Stimulated activated CD8-positive, alpha-beta memory T cell treated with anti-CD3 and anti-CD28 coated beads, Interleukin-7, amount 100 ng/mL, for 24 hours (primary cell): ENCODE measurements around the gene CLASP1.
"Not testable (repeated sequence)": the region's sequence is repeated elsewhere in the genome, so short reads cannot be mapped to it uniquely, and the experiment has no call there.

Source experiments
- DNase-seq: peaks from one replicate; pipeline ENCODE4 v3.0.0-alpha.2; 2020; ENCODE audit warnings: low read depth

Gene CLASP1

DNA sequence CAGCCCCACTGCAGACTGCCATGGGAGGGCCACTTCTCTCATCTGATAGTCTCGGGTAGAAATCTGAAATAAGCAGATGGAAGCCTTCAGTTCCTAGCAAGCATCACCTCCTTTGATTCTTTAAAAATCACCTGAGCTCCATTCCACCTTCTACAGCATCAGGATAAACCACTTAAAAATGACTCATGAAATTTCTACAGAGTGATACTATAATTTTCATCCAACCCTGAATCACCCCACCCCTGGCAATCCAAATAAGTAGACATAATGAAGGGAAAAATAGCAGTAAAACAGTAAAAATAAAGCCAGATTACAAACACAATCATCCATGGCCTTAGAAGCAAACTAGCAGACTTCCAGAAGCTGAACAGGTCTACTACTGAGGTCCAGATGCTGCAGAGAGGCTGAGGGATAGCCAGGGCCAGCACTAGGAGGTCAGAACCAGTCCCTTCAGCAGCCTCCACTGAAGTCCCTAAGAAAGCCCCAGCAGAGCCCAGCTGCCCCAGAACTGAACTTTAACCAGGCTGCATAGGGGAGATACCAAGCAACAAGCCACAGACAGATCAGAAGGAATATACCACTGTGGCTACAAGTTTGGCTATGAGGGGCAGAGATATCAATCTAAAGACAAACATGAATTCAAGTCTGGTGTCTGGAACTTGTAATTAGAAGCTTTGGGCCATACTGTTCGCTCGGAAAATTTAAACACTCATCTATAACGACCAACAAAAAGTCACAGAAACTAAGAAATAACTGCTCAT, 173.3 kb downstream of the CLASP1 start:
- DNase-seq = no peak

DNA sequence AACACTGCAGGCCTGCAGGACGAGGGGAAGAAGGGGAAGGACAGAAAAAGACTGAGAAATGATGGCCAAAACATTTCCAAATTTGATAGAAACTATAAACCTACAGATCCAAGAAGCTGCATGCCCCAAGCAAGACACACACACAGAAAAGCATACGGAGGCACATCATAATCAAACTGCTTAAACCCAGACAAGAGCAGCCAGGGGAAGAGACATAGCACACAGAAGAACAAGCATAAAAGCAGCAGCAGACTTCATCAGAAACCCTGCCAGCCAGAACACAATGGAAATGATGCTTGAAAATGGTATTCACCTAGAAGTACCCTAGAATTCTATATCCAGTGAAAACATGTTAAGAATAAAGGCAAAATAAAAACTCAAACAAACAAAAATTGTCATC, 175.8 kb downstream of the CLASP1 start:
- no peak for DNase-seq

DNA sequence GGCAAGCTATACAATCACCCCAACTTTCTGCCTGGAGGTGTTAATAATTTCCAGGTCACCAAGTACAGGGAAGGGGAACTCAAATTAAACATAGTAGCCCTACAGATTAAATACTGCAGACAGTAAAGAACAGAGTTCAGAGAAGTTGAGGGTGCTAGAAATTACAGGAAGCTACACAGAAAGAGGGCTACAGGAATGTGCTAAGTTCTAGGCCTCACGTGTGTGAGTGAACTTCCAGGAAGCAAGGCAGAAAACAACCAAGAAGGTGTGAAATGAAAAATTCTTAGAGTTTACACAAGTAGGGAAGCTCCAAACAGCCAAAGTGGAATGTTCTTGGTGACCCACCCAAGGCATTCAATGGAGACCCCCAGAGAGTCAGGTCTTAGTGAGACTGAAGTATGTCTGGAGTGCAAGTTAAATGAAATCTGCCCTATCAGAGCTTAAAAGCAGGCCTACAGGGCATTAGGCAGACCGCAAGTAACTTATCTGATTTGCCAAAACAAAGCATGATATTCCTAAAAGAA, 176.7 kb downstream of the CLASP1 start:
- DNase-seq = no peak

DNA sequence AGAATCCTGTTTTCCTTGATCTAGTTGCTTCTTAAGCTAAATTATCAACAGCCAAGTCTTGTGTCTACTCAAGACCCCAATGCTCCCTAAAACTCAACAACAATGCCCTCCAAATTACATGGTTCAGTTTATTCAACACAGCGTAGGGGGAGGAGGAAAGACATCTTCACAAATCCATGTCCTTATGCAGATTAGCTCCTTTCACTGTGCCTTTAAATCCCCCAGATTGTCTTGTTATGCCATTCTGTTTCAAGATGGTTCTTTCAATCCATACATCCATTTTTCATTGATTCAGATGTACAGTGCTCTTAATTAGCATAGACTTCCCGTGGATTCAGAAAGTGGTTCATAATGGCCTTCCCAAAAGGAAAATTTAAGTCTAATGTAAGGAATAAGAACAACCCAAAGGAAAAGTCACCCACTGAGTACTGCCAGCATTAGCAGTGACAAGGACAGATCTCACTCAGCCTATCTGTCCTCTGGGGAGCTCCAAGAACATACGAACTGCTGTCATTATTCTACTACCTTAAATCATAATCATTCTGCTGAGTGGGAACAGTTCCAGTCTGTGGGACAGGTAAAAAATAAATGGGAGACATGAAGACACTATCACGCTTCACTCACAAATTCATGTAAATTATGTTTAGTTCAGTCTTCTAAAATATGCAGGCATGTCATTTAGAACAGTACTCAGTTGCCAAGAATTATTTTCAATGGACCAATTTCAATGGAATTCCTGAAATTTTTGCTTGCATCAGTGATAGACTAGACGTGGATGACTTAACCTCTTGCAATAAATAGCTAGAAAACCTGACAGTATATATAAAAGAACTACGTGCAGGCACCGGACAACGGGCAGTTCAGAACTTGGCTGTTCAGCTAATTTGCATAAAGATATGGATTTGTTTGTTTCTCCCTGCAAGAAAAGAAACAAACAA, 177.5 kb downstream of the CLASP1 start:
- DNase-seq = no peak

DNA sequence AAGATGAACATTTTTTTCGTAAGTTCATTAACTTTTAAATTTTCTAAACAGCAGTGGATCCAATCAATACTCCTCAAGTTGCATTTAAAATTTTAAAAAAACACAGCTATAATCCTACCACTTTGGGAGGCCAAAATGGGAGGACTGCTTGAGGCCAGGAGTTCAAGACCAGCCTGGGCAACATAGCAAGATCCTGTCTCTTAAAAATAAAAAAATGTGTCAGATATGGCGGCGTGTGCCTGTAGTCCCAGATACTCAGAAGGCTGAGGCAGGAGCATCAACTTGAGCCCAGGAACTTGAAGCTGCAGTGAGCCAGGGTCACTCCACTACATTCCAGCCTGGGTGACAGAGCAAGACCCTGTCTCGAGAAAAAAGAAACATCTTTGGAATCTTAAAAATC, 178.3 kb downstream of the CLASP1 start:
- DNase-seq = no peak

DNA sequence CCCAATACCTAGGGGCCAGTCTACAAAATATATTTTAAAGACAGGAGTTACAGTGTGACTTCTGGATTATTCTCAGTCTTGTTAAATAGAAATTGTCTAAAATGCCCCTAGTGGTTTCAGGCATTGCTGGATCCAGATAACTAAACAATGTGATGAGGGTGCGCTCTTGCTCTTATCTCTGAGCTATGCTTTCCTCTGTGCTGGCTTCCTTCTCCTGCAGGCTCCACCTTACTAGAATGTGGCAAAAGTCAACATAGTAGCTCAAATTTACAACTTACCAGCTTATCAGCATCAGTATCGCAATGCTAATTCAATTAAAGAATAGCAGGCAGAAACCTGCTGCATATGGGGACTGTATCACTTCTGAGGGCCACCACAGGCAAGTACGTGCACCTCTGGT, 179.9 kb downstream of the CLASP1 start:
- no peak for DNase-seq

DNA sequence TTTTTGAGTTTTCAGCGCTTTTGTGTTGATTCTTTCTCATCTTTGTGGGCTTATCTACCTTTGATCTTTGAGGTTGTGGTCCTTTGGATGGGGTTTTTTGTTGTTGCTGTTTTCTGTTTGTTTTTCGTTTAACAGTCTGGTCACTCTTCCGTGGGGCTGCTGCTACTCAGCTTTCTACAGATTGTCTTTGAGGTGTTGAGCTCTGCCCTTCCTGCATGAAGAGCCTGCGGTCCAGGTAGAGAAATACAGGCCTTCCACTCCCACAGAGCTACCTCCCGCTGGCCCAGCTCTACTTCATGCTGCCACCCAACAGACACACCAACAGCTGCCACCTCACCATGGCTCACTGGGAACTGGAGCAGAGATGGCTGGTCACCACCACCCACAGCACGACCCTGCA, 180.3 kb downstream of the CLASP1 start:
- no peak for DNase-seq

DNA sequence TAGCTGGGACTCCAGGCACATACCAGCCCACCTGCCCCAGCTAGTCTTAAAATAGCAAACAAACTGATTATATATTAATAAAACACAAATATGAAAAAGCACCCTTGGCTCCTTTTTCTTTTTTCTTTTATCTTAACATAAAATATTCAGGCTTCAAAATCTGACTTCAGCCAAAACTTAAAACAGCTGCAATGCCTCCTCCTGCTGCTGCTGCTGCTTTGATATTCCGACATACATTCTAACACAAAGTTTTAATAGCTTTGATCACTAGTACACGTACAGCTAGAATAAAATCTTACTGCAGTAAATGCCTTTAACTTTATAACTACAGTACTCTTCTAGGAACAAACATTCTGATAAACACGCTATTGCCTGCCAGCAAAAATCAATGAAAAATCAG, 190.0 kb downstream of the CLASP1 start:
- no peak for DNase-seq

DNA sequence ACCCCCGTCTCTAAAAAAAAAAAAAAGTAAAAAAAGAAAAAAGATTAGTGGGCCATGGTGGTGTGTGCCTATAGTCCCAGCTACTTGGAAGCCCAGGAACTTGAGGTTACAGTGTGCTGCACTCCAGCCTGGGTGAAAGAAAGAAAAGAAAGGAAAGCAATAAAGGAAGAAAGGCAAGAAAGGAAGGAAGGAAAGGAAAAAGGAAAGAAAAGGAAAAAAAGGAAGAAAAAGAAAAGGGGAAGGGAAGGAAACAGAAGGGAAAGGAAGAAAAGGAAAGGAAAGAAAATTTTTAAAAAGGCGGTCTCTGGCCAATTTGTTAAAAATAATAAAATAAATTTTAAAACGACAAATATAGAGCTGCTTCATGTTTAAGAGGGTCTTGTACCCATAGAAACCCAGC, 192.9 kb downstream of the CLASP1 start:
- no peak for DNase-seq

DNA sequence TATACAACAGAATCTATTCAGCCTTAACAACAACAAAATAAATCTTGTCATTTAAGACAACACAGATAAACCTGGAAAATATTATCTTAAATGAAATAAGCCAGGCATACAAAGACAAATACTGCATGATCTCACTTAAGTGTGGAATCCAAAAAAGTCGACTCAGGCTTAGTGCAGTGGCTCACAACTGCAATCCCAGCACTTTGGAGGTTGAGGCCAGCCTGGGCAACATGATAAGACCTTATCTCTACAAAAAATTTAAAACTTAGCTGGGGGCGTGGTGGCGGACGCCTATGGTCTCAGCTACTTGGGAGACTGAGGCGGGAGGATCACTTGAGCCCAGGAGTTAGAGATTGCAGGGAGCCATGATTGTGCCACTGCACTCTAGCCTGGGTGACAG, 193.8 kb downstream of the CLASP1 start:
- no peak for DNase-seq

DNA sequence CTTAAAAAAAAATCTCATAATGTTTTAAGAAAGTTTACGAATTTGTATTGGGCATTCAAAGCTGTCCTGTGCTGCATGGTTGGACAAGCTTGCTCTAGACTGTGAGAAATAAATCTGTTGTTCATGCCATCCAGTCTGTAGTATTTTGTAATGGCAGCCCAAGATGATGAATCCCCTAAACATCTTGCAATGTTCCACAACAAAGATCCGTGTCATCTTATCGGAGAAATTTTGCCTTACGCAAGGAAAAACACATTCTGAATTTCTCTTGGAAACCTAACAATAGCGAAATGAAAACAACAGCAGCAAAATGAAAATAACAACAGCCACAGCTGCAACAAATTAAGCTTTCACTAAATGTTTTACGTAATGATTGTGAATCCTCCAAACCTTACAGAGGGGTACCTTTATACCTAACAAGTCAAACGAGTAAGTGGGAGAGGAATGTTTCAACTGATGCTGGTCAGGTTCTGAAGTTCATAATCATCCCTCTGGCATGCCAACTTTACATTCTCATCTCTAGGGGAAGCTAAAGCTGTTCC, 194.6 kb downstream of the CLASP1 start:
- DNase-seq = no peak

DNA sequence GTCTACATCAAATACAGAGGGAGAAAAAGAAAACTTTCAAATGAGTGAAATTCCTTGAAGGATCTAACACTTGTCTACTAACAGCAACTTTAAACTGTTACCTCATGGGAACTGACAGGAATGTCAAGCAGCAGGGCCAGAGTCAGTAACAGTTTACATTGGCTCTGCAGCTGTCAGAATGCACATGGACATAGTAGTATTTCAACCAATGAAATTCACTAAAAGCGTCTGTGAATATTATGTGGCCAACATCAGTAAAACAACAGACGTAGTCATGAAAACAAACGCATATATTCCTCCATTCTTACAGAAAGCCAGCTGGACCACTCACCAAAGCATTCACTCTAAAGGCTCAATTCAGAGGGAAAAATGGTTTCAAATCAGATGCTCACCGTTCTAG, 197.9 kb downstream of the CLASP1 start:
- no peak for DNase-seq

DNA sequence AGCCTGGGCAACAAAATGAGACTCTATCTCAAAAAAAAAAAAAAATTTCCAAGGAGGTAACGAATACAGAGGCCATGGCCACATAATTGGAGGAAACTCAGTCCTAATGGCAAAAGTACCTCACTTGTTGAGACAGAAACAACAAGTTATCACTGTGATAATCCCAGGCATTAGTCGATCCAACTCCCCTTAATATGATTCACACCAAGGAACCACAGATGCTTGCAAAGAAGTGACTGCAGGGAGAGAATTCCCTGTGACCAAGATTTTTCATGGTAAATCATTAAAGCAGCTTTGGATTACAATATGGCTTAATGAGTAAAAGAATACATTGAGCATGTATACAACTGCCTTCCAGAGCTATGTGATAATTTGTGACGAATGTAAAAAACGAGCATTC, 199.0 kb downstream of the CLASP1 start:
- no peak for DNase-seq

DNA sequence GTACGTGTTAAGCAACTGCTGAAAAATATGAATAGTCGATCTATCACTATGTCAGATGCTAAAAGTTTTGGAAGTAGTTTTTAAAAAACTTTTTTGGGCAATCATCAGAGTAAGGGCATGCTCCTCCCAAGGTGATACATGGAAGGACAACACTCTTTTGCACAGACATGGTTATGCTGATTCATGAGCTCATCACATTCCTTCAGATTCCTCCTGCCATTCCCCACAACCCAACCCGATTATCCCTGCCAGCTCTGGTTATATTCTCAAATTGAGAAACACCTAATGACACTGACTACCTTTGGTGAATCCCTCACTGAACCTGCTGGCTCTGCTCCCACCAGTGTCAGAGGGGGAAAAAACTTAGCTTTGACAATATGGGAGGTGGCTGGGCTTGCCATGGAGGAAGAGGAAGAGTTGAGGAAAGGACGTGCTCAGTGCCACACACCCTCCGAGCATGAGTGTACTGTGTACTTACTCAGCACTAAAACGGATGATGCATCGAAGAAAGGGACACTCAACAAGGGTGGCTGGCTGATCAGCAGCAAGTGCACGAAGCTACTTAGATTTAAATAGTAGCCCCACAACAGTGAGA, 202.5 kb downstream of the CLASP1 start:
- no peak for DNase-seq

DNA sequence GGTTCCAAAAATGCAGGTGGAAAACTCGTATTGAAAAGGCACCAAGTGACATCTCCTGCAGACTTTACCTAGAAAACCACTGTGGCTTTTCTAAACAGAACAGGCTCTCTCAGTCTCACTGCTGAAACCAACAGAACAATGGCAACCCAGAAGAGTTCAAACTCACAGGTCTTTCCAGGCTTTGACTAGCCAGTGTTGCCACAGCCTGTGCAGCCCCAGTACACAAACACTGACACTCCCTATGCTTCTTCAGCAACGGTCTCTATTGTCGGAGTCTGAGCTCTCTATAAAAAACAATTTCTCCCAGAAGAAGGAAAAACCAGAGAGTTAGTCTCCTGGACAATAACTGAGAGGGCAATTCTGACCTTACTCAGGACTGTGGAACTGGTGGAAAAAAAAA, 206.4 kb downstream of the CLASP1 start:
- no peak for DNase-seq

DNA sequence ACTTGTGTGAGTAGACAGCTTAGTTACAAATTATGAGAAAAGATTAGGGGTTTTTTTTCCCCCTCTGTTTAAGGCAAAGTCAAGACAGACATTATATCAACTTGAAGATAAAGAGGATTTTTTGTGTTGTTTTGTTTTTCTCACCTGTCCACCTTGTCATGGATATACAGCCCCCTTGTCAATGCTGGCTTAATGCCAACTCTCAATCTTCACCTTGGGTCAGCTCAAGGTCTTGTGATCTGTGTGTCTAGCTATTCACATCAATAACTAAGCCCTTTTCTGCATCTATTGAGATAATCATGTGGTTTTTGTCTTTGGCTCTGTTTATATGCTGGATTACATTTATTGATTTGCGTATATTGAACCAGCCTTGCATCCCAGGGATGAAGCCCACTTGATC, 211.0 kb downstream of the CLASP1 start:
- not testable (repeated sequence) for DNase-seq

DNA sequence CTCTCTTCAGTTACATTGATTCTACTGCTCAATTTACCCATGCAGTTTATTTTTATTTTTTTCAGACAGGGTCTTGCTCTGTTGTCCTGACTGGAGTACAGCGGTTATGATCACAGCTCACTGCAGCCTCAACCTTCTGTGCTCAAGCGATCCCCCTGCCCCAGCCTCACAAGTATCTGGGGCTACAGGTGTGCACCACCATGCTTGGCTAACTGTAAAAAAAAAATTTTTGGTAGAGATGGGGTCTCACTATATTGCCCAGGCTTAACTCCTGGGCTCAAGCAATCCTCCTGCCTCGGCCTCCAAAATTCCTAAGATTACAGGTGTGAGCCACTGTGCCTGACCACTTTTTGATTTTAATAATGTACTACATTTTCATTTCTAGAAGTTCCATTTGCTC, 212.3 kb downstream of the CLASP1 start:
- DNase-seq = no peak

DNA sequence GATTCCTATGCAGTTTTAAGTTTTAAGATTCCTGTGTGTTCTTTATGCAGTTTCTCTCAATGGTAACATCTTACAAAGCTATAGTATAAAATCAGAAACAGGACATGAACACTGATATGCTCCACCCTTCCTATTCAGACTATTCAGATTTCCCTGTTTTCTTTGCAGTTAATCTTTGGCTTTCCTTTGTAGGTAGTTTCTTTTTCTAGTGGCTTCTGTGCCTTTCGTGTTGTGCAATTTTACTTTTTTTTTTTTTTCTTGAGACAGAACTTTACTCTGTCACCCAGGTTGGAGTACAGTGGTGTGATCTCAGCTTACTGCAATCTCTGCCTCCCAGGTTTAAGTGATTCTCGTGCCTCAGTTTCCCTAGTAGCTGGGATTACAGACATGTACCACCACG, 213.5 kb downstream of the CLASP1 start:
- DNase-seq = no peak

DNA sequence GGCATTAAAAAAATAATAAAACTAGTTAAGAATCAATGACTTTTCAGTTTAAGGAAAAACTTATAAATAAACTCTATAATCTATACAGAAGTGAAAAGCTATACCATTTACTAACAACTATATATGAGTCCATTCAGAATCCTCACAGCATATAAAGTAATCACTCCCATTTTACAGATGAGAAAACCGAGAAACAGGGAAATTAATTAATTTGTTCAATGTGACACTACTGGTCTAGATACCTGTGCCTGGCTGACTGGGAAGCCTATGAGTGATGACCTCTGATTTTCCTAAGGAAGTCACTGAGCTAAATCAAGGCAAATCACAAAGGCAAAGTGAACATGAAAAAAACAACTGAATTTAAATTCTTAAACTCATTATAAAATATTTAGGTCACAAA, 218.0 kb downstream of the CLASP1 start:
- no peak for DNase-seq

DNA sequence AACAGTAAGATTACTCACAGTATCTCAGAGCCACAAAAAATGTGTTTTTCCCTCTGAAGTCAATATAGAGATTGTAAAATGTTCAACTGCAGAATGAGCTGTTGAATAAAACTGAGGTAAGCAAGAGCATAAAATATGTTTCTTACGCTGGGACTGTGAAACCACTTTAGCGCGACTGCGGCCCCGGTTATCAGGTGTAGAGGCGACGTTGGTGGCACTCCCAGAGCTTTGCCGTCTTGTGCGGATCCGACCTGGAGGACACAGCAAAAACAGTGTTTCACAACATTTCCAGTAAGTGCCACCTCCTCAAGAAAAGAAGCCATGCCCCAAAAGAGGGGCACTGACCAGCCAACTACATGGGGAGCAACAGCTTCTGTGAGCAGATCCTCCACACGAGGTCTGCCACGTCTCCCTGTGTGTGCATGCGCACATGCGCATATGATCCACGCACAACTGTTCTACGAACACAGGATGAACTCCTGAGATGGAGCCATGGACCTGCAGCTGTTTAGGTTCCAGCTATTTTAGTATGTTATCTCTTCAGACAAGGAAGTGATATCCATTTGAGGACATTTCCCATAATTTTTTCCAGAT, 219.2 kb downstream of the CLASP1 start:
- no peak for DNase-seq

DNA sequence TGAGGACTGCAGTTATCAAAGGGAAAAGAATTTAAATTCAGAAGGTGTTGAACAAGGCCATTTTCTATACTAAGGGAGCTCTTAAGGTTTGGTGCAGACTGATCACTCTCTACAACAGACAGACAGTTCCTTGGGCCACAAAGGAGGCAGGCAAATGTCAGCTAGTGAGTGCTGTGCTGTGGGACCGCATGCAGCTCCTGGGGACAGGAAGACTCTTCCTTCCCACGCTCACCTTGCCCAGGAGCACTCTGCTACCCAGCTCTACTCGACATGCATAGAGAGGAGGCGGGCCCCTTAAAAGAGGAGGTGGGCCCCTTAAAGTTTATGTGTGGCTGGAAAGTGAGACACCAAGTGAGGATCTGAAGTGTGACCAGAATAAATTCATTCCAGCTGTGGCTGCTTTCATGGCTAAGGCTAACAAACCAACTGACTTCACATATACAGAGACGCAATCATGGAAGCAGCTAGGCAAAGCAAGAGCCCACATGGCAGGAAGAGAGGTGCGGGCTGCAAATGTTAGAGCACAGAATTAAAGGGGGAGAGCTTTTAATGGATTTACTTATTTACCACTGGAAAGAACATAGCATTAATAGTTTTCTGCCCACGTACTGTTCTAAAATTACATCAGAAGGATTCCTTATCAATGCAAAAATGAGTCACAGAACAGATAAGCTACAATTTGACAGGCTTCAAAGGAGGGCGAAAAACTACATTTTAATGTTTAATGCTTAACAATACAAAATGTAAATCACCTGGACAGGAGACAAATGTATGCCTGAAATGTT, 220.0 kb downstream of the CLASP1 start:
- no peak for DNase-seq
